Erythroblast (primary cell): ENCODE results near the gene PKD1L1.

Source experiments
- GATA1 ChIP-seq: IDR thresholded peaks from 2 replicates; pipeline ENCODE4 v1.6.1; 2011; ENCODE audit warnings: low read depth, mild to moderate bottlenecking, control low read depth, low read length, moderate library complexity
- POLR2A ChIP-seq: IDR thresholded peaks from 2 replicates; pipeline ENCODE4 v1.6.1; 2011; ENCODE audit warnings: mild to moderate bottlenecking, low read length

GRCh38 chr7:47866120-47866519, 82.1 kb downstream of the PKD1L1 start:
- TF ChIP-seq POLR2A (no peak), GATA1 (no peak)
